GM12878 (cell line): Measurements from ENCODE around the gene PYGO2. TPM values are rescaled to one million over a fixed set of nuclear protein-coding genes. Genes with fewer than 3 reads are reported as not detected.
A peak's percentile ranks its signal among the peaks of the same experiment; 100 is the strongest.

ENCODE experiments used
- BCL3 ChIP-seq: IDR thresholded peaks from 2 replicates; pipeline ENCODE4 v1.6.1; 2011; ENCODE audit warnings: borderline replicate concordance, low read depth, mild to moderate bottlenecking, moderate library complexity, low read length; ENCODE audit not compliant: insufficient read depth, poor library complexity, severe bottlenecking
- EGR1 ChIP-seq, 2 experiments: IDR thresholded peaks; 1 replicate in 1 of 2; 2 replicates in 1 of 2; pipeline ENCODE4 v1.6.1; 2011 to 2012; ENCODE audit warnings: low read depth in 2 of 2, low read length in 2 of 2, borderline replicate concordance in 1 of 2, mild to moderate bottlenecking in 1 of 2, moderate library complexity in 1 of 2
- JUNB ChIP-seq: IDR thresholded peaks from 2 replicates; pipeline ENCODE4 v1.6.1; 2016; ENCODE audit warnings: antibody characterized with exemption, mild to moderate bottlenecking
- MTA2 ChIP-seq: fragments of 450-650 bp; IDR thresholded peaks from 2 replicates; pipeline ENCODE4 v1.6.1; 2016; ENCODE audit warnings: low read depth, mild to moderate bottlenecking, moderate library complexity
- PKNOX1 ChIP-seq: fragments of 450-650 bp; IDR thresholded peaks from 2 replicates; pipeline ENCODE4 v1.6.1; 2016; ENCODE audit warnings: mild to moderate bottlenecking
- POLR2AphosphoS5 ChIP-seq: IDR thresholded peaks from 2 replicates; pipeline ENCODE4 v1.6.1; 2011; ENCODE audit warnings: mild to moderate bottlenecking, low read length, inconsistent platforms
- RBBP5 ChIP-seq: fragments of 200-600 bp; sonication (generic); conservative IDR thresholded peaks from 2 replicates; pipeline ENCODE4 v1.6.1; 2016
- SMARCA5 ChIP-seq: fragments of 450-650 bp; IDR thresholded peaks from 2 replicates; pipeline ENCODE4 v1.6.1; 2017; ENCODE audit warnings: mild to moderate bottlenecking
- STAT3 ChIP-seq: IDR thresholded peaks from 2 replicates; pipeline ENCODE4 v1.6.1; 2011; ENCODE audit warnings: low read depth, low read length, improper control_type of control experiment
- TCF3 ChIP-seq: IDR thresholded peaks from 2 replicates; pipeline ENCODE4 v1.6.1; 2012; ENCODE audit warnings: low read depth, mild to moderate bottlenecking, low read length, borderline replicate concordance; ENCODE audit not compliant: insufficient read depth
- USF1 ChIP-seq: IDR thresholded peaks from 2 replicates; pipeline ENCODE4 v1.6.1; 2011; ENCODE audit warnings: borderline replicate concordance, low read depth, mild to moderate bottlenecking, moderate library complexity, mixed read lengths, low read length; ENCODE audit not compliant: insufficient read depth; ENCODE audit errors: extremely low read length
- ZBED1 ChIP-seq: IDR thresholded peaks from 2 replicates; pipeline ENCODE4 v1.6.1; 2016; ENCODE audit warnings: borderline replicate concordance
- ZBTB4 ChIP-seq: fragments of 450-650 bp; formaldehyde crosslinking; IDR thresholded peaks from 2 replicates; pipeline ENCODE4 v1.4.0; 2022; ENCODE audit warnings: mild to moderate bottlenecking, moderate library complexity
- ZNF274 ChIP-seq: IDR thresholded peaks from one replicate; pipeline ENCODE4 v1.8.0; 2011; ENCODE audit not compliant: insufficient read length, insufficient read depth
- ZNF592 ChIP-seq: fragments of 450-650 bp; IDR thresholded peaks from 2 replicates; pipeline ENCODE4 v1.6.1; 2017; ENCODE audit warnings: mild to moderate bottlenecking, moderate library complexity
- polyA plus RNA-seq, 11 experiments: library from polyadenylated mRNA; depleted of rRNA in 4 of 11; unstranded in 6 of 11; stranded (reverse) in 5 of 11; fragments of >200 nt; fragmentation: Nextera tagmentation in 4 of 11; fragmentation: Illumina TruSeq in 1 of 11; extraction: Ambion mirVana in 4 of 11; extraction: Trizol in 1 of 11; gene quantifications; 1 replicate in 1 of 11; 2 replicates in 10 of 11; pipeline versions ENCODE4 v1.2.1 to v1.2.3, GENCODE V29; 2011 to 2016; ENCODE audit warnings: inconsistent platforms in 2 of 11, missing spikeins in 2 of 11, low read depth in 1 of 11
- total RNA-seq, 4 experiments: library from RNA; depleted of rRNA in 3 of 4; stranded (reverse); fragments of >200 nt in 3 of 4; fragmentation: Illumina TruSeq in 1 of 4; extraction: Trizol in 1 of 4; gene quantifications; 2 replicates each; pipeline versions ENCODE4 v1.2.1 to v1.2.3, GENCODE V29; 2013 to 2021

PYGO2 gene
- total and polyA plus RNA-seq, 10 of the 15 experiments (the other 5 are each of a cell fraction or from before 2014, with no cell fraction given): 8.1 to 33.8 (median 23.5) TPM

- no peak for TF ChIP-seq ZNF592
- TF ChIP-seq ZBED1: peak; percentile 64; the same call in 1 of the 2 replicates
- TF ChIP-seq ZBTB4 (CRISPR knock-in tag): no peak
- no peak for TF ChIP-seq EGR1 (IDR thresholded peaks at IDR 0.05; ENCODE audit: borderline replicate concordance in 1 of 2, low read depth in 2 of 2, low read length in 2 of 2)
- TF ChIP-seq ZNF274: no peak
- peak; percentile 37; the same call in 1 of the 2 replicates for TF ChIP-seq MTA2
- TF ChIP-seq POLR2AphosphoS5: 0 out of 2 replicates have a peak, but pooled peaks have one; percentile 45
- no peak; the same call in 1 of the 2 replicates for TF ChIP-seq TCF3
- no peak; the same call in 1 of the 2 replicates for TF ChIP-seq JUNB
- peak; percentile 94; the same call in 1 of the 2 replicates for TF ChIP-seq SMARCA5
- no peak for TF ChIP-seq USF1
- no peak for TF ChIP-seq RBBP5
- no peak for TF ChIP-seq BCL3
- TF ChIP-seq STAT3: no peak
- peak; percentile 45 for TF ChIP-seq PKNOX1
These were observed 37.4 kb upstream of the PYGO2 start (continued) for GRCh38 chr1:154998818-154999570.
